ENCODE data around the gene C15orf62.

C15orf62 gene

DNA sequence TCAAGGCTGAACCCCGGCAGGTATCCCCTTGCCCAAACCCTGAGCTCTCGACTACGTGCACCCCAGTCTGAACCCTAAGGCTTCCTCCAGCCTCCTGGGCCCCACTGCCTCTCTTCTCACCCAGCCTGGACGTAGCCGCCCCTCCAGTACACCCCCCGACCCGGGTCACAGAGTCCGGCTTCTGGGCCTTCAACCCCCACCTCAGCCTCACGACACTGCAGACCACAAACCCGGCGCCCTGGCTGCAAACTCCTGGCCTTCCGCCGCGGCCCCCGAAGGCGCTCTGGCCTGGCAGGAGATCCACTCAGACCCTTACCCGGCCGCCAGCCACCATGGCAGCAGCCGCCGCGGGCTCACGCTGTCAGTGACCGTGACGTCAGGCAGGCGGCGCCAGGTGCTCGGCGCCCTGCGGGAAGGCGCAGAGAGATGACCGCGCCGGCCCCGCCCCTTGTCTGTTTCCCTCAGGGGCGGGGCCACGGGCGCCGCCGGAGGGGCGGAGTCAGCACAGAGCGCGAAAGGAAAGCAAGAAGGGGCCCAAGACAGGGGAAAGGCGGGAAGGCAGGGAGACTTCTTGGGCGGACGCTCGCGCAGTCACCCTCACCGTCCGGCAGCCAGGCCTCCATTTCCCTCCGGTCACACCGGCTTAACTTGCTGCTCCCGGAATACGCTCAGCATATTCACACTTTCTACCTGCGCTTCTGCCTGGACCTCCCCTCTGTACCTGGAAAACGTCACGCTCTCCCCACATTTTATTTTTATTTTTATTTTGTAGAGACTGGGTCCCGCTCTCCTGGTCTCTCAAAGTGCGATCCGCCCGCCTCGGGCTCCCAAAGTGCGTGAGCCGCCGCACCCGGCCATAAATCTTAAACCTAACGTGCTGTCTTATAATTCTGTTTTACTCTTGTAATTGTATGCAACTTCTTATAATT, 14.6 kb upstream of the C15orf62 start, which contains the start of gene RMDN3:
Gene RMDN3, minus strand, starts transcription at position 372 of the 929 bp plus-strand sequence. CDS start 471 bp downstream, outside the sequence.
- Histone ChIP-seq H3K27me3 (replicated peaks; ENCODE audit: control insufficient read depth, insufficient read depth, low read length, poor library complexity, severe bottlenecking) (no peaks in the 10 kb centered on the region), H3K9me3 (ENCODE audit: control insufficient read depth, low read length) (no peaks in the 10 kb centered on the region), H3K27ac (ENCODE audit: insufficient read depth, low read length, poor library complexity, severe bottlenecking) (peak within 1 kb of the TSS; percentile 76), H3K4me3 (ENCODE audit: insufficient read depth, low read depth, low read length, poor library complexity, severe bottlenecking) (peak within 1 kb of the TSS; percentile 92), H3K36me3 (ENCODE audit: control insufficient read depth, insufficient read depth, low read length) (peaks cover 18% of the 10 kb centered on the region), H3K4me1 (ENCODE audit: control insufficient read depth, insufficient read depth, low read length, poor library complexity, severe bottlenecking) (peaks cover 9% of the 10 kb centered on the region)
- peak; percentile 87 to 90 (median 88) for DNase-seq

DNA sequence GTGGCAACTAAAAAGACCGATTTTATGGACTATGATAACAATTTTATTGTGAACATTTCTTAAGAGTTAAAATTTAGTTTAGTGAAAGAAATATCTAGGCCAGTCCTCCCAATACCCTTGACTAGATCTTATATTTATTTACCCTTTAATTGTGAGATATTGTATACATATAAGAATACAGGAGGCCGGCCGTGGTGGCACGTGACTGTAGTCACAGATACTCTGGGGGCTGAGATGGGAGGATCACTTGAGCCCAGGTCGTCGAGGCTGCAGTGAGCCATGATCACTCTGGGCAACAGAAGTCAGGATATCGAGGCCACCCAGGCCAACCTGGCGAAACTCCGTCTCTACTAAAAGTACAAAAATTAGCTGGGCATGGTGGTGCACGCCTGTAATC, 14.0 kb upstream of the C15orf62 start:
- Histone ChIP-seq H3K4me3 (ENCODE audit: insufficient read depth, low read depth, low read length, poor library complexity, severe bottlenecking) (peak overlapping the region; percentile 92), H3K27ac (ENCODE audit: insufficient read depth, low read length, poor library complexity, severe bottlenecking) (peak overlapping the region; percentile 76), H3K9me3 (ENCODE audit: control insufficient read depth, low read length) (no peaks in the 10 kb centered on the region), H3K4me1 (ENCODE audit: control insufficient read depth, insufficient read depth, low read length, poor library complexity, severe bottlenecking) (peaks cover 9% of the 10 kb centered on the region), H3K36me3 (ENCODE audit: control insufficient read depth, insufficient read depth, low read length) (peaks cover 12% of the 10 kb centered on the region), H3K27me3 (replicated peaks; ENCODE audit: control insufficient read depth, insufficient read depth, low read length, poor library complexity, severe bottlenecking) (no peaks in the 10 kb centered on the region)
- no peak for DNase-seq

DNA sequence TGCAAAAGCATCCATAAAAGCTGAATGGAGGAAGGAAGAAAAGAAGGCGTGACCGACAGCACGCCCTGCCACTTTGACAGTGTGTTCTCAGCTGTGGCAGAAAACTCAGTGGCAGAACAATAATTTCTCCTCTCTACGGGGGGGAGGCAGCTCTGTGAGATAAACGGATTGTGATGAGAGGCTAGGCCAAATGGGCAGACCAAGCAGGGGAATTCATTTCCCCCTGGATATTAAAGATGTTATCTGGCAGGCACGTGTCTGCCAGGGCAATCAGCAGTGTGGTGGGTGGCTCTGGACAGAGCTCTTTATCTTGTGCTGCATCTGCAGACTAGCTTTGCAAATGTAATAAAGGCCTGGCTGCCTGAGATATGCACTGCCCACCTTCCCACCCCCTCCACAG, 12.8 kb upstream of the C15orf62 start:
- peaks cover 9% of the 10 kb centered on the region for H3K4me1 ChIP-seq (ENCODE audit: control insufficient read depth, insufficient read depth, low read length, poor library complexity, severe bottlenecking)
- no peak overlapping the region for H3K27ac ChIP-seq (ENCODE audit: insufficient read depth, low read length, poor library complexity, severe bottlenecking)
- peaks cover under 1% of the 10 kb centered on the region for H3K36me3 ChIP-seq (ENCODE audit: control insufficient read depth, insufficient read depth, low read length)
- H3K27me3 ChIP-seq (replicated peaks; ENCODE audit: control insufficient read depth, insufficient read depth, low read length, poor library complexity, severe bottlenecking) = no peaks in the 10 kb centered on the region
- H3K4me3 ChIP-seq (ENCODE audit: insufficient read depth, low read depth, low read length, poor library complexity, severe bottlenecking) = no peak overlapping the region
- no peak for DNase-seq
- H3K9me3 ChIP-seq (ENCODE audit: control insufficient read depth, low read length) = no peaks in the 10 kb centered on the region

DNA sequence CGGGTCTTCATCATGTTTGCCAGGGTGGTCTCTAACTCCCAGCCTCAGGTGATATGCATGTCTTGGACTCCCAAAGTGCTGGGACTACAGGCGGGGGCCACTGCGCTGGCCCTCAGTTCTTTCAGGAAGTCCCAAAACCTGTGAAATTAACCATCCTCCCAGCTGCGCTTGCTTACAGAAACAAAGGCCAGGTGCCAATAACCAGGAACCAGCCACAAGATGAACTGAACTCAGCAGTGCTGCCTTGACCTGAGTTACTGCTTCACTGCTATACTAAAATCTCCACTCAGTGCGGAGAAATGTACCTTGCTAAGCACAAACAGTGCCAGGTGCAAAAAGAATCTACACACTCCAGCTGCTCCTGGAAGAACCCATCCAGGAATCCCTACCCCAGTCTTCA, 9.8 kb upstream of the C15orf62 start:
- Histone ChIP-seq H3K9me3 (ENCODE audit: control insufficient read depth, low read length) (no peaks in the 10 kb centered on the region), H3K27ac (ENCODE audit: insufficient read depth, low read length, poor library complexity, severe bottlenecking) (no peak overlapping the region), H3K27me3 (replicated peaks; ENCODE audit: control insufficient read depth, insufficient read depth, low read length, poor library complexity, severe bottlenecking) (no peaks in the 10 kb centered on the region), H3K4me3 (ENCODE audit: insufficient read depth, low read depth, low read length, poor library complexity, severe bottlenecking) (no peak overlapping the region), H3K4me1 (ENCODE audit: control insufficient read depth, insufficient read depth, low read length, poor library complexity, severe bottlenecking) (peaks cover 18% of the 10 kb centered on the region), H3K36me3 (ENCODE audit: control insufficient read depth, insufficient read depth, low read length) (no peaks in the 10 kb centered on the region)
- no peak for DNase-seq

DNA sequence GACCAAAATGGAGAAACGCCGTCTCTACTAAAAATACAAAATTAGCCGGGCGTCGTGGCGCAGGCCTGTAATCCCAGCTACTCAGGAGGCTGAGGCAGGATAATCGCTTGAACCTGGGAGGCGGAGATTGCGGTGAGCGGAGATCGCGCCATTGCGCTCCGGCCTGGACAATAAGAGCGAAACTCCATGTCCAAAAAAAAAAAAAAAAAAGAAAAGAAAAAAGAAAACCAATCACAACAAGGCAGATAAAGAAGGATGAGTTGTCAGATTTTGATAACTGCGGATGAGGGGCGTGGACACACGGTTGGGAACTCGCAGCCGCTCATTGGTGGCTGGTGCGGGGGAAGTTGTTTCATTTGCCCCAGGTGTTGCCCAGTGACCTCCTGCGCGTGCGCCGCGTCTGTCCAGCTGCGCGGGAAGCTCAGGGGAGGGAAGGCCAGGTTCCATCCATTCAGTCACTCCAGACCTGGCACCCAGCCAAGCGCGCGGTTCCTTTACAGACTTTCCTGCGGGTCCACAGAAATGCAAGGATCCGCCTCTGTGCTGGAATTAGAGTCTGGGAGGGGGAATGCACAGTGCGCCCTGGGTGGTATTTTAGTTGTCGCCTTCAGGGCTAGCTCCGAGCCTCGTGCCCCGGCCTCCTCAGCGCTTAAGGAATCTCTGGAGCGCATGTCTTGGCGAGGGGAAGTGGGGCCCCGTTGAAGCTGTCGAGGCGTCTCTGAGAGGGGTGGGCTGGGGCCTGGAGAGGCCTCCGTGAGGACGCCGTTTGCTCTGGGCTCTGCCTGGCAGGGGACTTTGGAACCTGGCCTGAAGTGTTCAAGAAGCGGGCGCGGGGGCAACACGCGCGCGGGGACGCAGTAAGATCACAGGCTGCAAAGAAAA, 6.6 kb upstream of the C15orf62 start:
- Histone ChIP-seq H3K27me3 (replicated peaks; ENCODE audit: control insufficient read depth, insufficient read depth, low read length, poor library complexity, severe bottlenecking) (no peaks in the 10 kb centered on the region), H3K9me3 (ENCODE audit: control insufficient read depth, low read length) (no peaks in the 10 kb centered on the region), H3K36me3 (ENCODE audit: control insufficient read depth, insufficient read depth, low read length) (peaks cover 8% of the 10 kb centered on the region), H3K27ac (ENCODE audit: insufficient read depth, low read length, poor library complexity, severe bottlenecking) (peak overlapping the region; percentile 73), H3K4me1 (ENCODE audit: control insufficient read depth, insufficient read depth, low read length, poor library complexity, severe bottlenecking) (peaks cover 26% of the 10 kb centered on the region), H3K4me3 (ENCODE audit: insufficient read depth, low read depth, low read length, poor library complexity, severe bottlenecking) (peak overlapping the region; percentile 77)
- peak in 1 of 3 donors; percentile 48 for DNase-seq

DNA sequence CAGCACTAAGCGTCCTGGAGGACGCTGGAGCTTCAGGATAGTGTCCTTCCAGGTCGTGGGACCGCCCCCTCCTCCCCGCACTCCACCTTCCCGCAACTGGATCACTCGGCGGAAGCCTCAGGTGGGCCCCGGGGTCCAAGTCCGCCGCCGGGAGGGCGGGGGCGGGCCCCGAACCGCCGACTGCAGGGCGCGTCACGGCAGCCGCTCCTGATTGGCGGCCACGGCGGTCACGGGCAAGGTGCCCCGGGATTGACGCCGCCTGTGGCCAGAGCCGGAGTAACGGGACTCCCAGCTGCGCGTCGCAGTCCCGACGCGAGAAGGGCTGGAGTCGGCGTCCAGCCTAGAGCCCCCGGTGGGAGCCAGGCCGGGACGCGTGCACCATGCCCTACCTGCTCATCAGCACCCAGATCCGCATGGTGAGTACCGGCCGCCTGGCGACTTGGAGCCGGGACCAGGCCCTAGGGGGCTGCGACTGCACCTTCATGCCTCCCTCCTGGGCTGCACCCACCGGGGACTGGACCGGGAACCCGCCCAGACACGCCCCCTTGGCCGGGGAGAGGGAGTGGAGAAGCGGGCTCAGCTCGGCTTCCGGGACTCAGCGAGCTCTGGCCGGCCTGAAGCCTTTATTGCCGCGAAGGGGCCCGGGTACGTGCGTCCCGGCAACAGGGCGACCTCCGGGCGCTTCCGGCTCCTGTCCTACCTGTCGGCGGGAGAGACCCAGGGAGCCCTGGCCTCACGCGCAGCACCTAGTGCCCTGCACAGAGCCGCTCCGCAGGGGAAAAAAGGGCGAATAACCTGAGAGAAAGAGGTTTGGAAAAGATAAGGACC, 5.8 kb upstream of the C15orf62 start, which contains the start of gene GCHFR:
Gene GCHFR, plus strand, starts transcription at position 268 of the 828 bp plus-strand sequence. Its CDS starts 113 bp downstream, at position 381.
- Histone ChIP-seq H3K9me3 (ENCODE audit: control insufficient read depth, low read length) (no peaks in the 10 kb centered on the region), H3K27me3 (replicated peaks; ENCODE audit: control insufficient read depth, insufficient read depth, low read length, poor library complexity, severe bottlenecking) (no peaks in the 10 kb centered on the region), H3K27ac (ENCODE audit: insufficient read depth, low read length, poor library complexity, severe bottlenecking) (peak within 1 kb of the TSS; percentile 73), H3K4me3 (ENCODE audit: insufficient read depth, low read depth, low read length, poor library complexity, severe bottlenecking) (peak within 1 kb of the TSS; percentile 77), H3K4me1 (ENCODE audit: control insufficient read depth, insufficient read depth, low read length, poor library complexity, severe bottlenecking) (peaks cover 26% of the 10 kb centered on the region), H3K36me3 (ENCODE audit: control insufficient read depth, insufficient read depth, low read length) (peaks cover 12% of the 10 kb centered on the region)
- DNase-seq = peak; percentile 52 to 69 (median 64)

DNA sequence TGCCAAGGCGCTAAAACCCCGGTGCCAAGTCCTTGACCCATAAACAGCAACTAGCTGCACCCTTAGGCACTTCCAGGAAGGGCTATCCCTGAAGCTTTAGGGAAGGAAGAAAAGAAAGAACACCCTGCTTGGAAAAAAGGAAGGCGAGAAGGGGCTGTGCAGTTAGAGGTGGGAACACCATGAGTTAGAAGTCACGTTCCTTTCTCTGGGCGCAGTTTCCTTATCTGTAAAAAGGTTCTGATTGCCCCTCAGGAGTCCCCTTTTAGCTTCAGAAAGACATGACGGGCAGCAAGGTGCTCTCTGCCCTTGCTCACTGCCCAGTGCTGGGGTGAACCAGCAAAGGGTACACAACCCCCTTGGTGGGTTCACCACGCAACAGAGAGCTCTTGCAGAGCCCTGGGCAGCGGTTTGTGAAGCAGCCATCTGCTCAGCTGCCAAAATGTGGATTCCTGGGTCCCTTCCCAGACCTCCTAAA, 5.1 kb upstream of the C15orf62 start:
- H3K4me3 ChIP-seq (ENCODE audit: insufficient read depth, low read depth, low read length, poor library complexity, severe bottlenecking) = peak overlapping the region; percentile 77
- peaks cover 12% of the 10 kb centered on the region for H3K36me3 ChIP-seq (ENCODE audit: control insufficient read depth, insufficient read depth, low read length)
- H3K4me1 ChIP-seq (ENCODE audit: control insufficient read depth, insufficient read depth, low read length, poor library complexity, severe bottlenecking) = peaks cover 30% of the 10 kb centered on the region
- H3K27me3 ChIP-seq (replicated peaks; ENCODE audit: control insufficient read depth, insufficient read depth, low read length, poor library complexity, severe bottlenecking) = no peaks in the 10 kb centered on the region
- peak overlapping the region; percentile 73 for H3K27ac ChIP-seq (ENCODE audit: insufficient read depth, low read length, poor library complexity, severe bottlenecking)
- no peaks in the 10 kb centered on the region for H3K9me3 ChIP-seq (ENCODE audit: control insufficient read depth, low read length)
- DNase-seq = no peak

DNA sequence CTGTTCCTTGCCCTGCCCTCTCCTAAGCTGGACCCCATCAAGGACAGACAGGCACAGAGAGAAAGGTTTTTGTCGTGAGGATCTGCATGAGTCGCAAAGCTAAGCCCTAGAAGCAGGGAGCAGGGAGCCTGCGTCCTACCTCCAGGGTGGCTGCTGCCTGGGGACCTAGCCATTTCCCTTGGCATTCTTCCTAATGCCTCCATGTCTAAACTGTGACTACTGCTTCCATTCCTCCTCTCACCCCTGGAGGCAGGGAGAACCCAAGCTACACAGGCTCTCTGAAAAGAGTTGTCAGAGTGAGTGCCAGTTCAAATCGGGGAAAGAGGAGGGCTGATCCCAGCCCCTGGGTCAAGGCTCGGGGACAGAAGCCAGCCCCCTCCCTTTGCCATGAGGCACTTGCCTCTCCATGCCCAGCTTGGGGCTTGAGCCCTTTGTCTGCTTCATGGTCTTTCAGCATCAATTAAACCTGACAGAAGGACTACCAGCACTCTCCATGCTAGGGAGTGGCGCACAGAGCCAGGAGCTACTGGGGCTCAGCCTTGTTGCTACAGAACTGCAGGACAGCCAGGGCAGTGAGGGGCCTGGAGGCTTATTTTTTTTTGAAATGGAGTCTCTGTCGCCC, 3.5 kb upstream of the C15orf62 start:
- no peak for DNase-seq
- H3K27ac ChIP-seq (ENCODE audit: insufficient read depth, low read length, poor library complexity, severe bottlenecking) = peak overlapping the region; percentile 57
- H3K4me3 ChIP-seq (ENCODE audit: insufficient read depth, low read depth, low read length, poor library complexity, severe bottlenecking) = no peak overlapping the region
- peaks cover 30% of the 10 kb centered on the region for H3K4me1 ChIP-seq (ENCODE audit: control insufficient read depth, insufficient read depth, low read length, poor library complexity, severe bottlenecking)
- peaks cover 12% of the 10 kb centered on the region for H3K36me3 ChIP-seq (ENCODE audit: control insufficient read depth, insufficient read depth, low read length)
- H3K9me3 ChIP-seq (ENCODE audit: control insufficient read depth, low read length) = no peaks in the 10 kb centered on the region
- no peaks in the 10 kb centered on the region for H3K27me3 ChIP-seq (replicated peaks; ENCODE audit: control insufficient read depth, insufficient read depth, low read length, poor library complexity, severe bottlenecking)
